DND-41 (cell line): ENCODE measurements around the gene ZC3H13.

Source experiments
- ATAC-seq: fragments of 200-7000 bp; cut with Tn5 transposase; 3 replicates; pipeline ENCODE4 v1.9.1; 2021; ENCODE audit warnings: low read depth; ENCODE audit not compliant: insufficient read depth
- DNase-seq: peaks from one replicate; pipeline ENCODE4 v3.0.0-alpha.2; 2020
- H2AFZ ChIP-seq: 2 replicates; pipeline ENCODE4 v1.6.0; 2012; ENCODE audit warnings: low read depth, low read length
- H3K27ac ChIP-seq: 2 replicates; pipeline ENCODE4 v1.5.1; 2012; ENCODE audit warnings: low read length, inconsistent platforms
- H3K27me3 ChIP-seq: fragments of 200-600 bp; sonication (generic); 2 replicates; pipeline ENCODE4 v1.6.0; 2012; ENCODE audit warnings: low read length, mild to moderate bottlenecking, inconsistent platforms; ENCODE audit not compliant: insufficient read depth, poor library complexity
- H3K36me3 ChIP-seq: 2 replicates; pipeline ENCODE4 v1.5.1; 2012; ENCODE audit warnings: low read length, inconsistent platforms; ENCODE audit not compliant: insufficient read depth
- H3K4me1 ChIP-seq: 2 replicates; pipeline ENCODE4 v1.5.1; 2012; ENCODE audit warnings: mild to moderate bottlenecking, low read length; ENCODE audit not compliant: insufficient read depth
- H3K4me2 ChIP-seq: 2 replicates; pipeline ENCODE4 v1.6.0; 2012; ENCODE audit warnings: mild to moderate bottlenecking, moderate library complexity, low read length, inconsistent platforms; ENCODE audit not compliant: insufficient read depth
- H3K4me3 ChIP-seq, 2 experiments: fragments of 200-600 bp in 1 of 2; shearing (Covaris generic) in 1 of 2; 2 replicates each; pipeline ENCODE4 v1.5.1; 2012 to 2016; ENCODE audit warnings: inconsistent platforms in 2 of 2, low read length in 2 of 2, mild to moderate bottlenecking in 2 of 2, low read depth in 1 of 2, moderate library complexity in 1 of 2
- H3K79me2 ChIP-seq: 2 replicates; pipeline ENCODE4 v1.6.0; 2012; ENCODE audit warnings: low read length, inconsistent platforms; ENCODE audit not compliant: insufficient read depth
- H3K9ac ChIP-seq: 2 replicates; pipeline ENCODE4 v1.6.0; 2012; ENCODE audit warnings: low read depth, mild to moderate bottlenecking, inconsistent platforms, low read length, moderate library complexity
- H3K9me3 ChIP-seq: 2 replicates; pipeline ENCODE4 v1.5.1; 2012; ENCODE audit warnings: low read length, moderate library complexity, mild to moderate bottlenecking, inconsistent platforms; ENCODE audit not compliant: insufficient read depth, severe bottlenecking
- H4K20me1 ChIP-seq: 2 replicates; pipeline ENCODE4 v1.6.0; 2012; ENCODE audit warnings: low read length; ENCODE audit not compliant: insufficient read depth
- CTCF ChIP-seq: IDR thresholded peaks from 2 replicates; pipeline ENCODE4 v1.5.1; 2012; ENCODE audit warnings: borderline replicate concordance, low read length, moderate library complexity, mild to moderate bottlenecking; ENCODE audit not compliant: poor library complexity, severe bottlenecking; ENCODE audit errors: extremely low read depth
- EZH2 ChIP-seq: IDR thresholded peaks from 3 replicates; pipeline ENCODE4 v1.6.1; 2012; ENCODE audit warnings: borderline replicate concordance, low read depth, mild to moderate bottlenecking, moderate library complexity, low read length, inconsistent platforms; ENCODE audit not compliant: severe bottlenecking

Gene ZC3H13

GRCh38 chr13:45951724-45952123, 100.8 kb downstream of the ZC3H13 start:
- Histone ChIP-seq H3K27me3 (no peaks in the 10 kb centered on the region), H3K27ac (no peak overlapping the region), H3K36me3 (peaks cover 17% of the 10 kb centered on the region), H3K79me2 (no peaks in the 10 kb centered on the region), H3K9me3 (no peaks in the 10 kb centered on the region), H3K4me2 (no peak overlapping the region), H2AFZ (no peak overlapping the region), H3K4me3 (no peak overlapping the region), H3K4me1 (no peaks in the 10 kb centered on the region), H4K20me1 (no peaks in the 10 kb centered on the region), H3K9ac (no peak overlapping the region)
- TF ChIP-seq CTCF (no peak), EZH2 (no peak)
- DNase-seq = no peak
- ATAC-seq = no peak

DNA sequence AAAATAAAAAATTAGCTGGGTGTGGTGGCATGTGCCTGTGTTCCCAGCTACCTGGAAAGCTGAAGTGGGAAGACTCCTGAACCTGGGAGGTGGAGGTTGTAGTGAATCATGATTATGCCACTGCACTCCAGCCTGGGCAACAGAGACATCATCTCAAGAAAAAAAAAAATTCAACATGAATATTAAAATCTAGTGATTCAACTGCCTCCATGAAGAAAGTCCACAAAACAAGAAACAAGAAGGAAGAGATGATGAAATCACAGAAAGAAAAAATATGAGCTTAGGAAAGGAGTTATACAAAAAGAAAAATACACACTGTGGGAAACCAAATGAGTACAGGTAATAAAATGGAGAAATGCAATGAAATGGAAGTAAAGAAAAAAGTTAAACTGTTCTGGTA, 101.4 kb downstream of the ZC3H13 start:
- Histone ChIP-seq H3K27ac (no peak overlapping the region), H3K4me2 (no peak overlapping the region), H4K20me1 (no peaks in the 10 kb centered on the region), H3K4me3 (no peak overlapping the region), H3K36me3 (peaks cover 11% of the 10 kb centered on the region; the same call in 1 of the 2 replicates), H3K79me2 (no peaks in the 10 kb centered on the region), H3K4me1 (no peaks in the 10 kb centered on the region), H3K9ac (no peak overlapping the region), H3K9me3 (no peaks in the 10 kb centered on the region), H3K27me3 (no peaks in the 10 kb centered on the region), H2AFZ (no peak overlapping the region)
- no peak for TF ChIP-seq EZH2
- TF ChIP-seq CTCF = no peak
- DNase-seq (no peak), ATAC-seq (no peak)

GRCh38 chr13:45950386-45951000, 102.1 kb downstream of the ZC3H13 start:
- H3K9me3 ChIP-seq = no peaks in the 10 kb centered on the region
- no peak overlapping the region for H3K4me3 ChIP-seq
- ATAC-seq = no peak
- H3K9ac ChIP-seq = no peak overlapping the region
- DNase-seq = no peak
- no peaks in the 10 kb centered on the region for H3K27me3 ChIP-seq
- H3K4me2 ChIP-seq = no peak overlapping the region
- TF ChIP-seq EZH2 = no peak
- no peak for TF ChIP-seq CTCF
- no peaks in the 10 kb centered on the region for H3K79me2 ChIP-seq
- H3K36me3 ChIP-seq = peaks cover 6% of the 10 kb centered on the region; the same call in 1 of the 2 replicates
- no peak overlapping the region for H2AFZ ChIP-seq
- no peak overlapping the region for H3K27ac ChIP-seq
- no peaks in the 10 kb centered on the region for H4K20me1 ChIP-seq
- no peaks in the 10 kb centered on the region for H3K4me1 ChIP-seq

- TF ChIP-seq CTCF (no peak), EZH2 (no peak)
- H3K27ac ChIP-seq = no peak overlapping the region
- no peak for ATAC-seq
These were observed 103.4 kb downstream of the ZC3H13 start for GRCh38 chr13:45949161-45949560.

More at GRCh38 chr13:45949161-45949560, 103.4 kb downstream of the ZC3H13 start:
- peaks cover 2% of the 10 kb centered on the region for H3K27me3 ChIP-seq
- H2AFZ ChIP-seq = no peak overlapping the region
- no peaks in the 10 kb centered on the region for H3K4me1 ChIP-seq
- H3K79me2 ChIP-seq = no peaks in the 10 kb centered on the region
- no peaks in the 10 kb centered on the region for H4K20me1 ChIP-seq
- H3K4me2 ChIP-seq = no peak overlapping the region
- H3K4me3 ChIP-seq = no peak overlapping the region
- no peak for DNase-seq
- H3K36me3 ChIP-seq = no peaks in the 10 kb centered on the region
- no peaks in the 10 kb centered on the region for H3K9me3 ChIP-seq
- no peak overlapping the region for H3K9ac ChIP-seq
